Glutamatergic neuron (in vitro differentiated cells): ENCODE results near the gene SSH3. TPM values are rescaled to one million over a fixed set of nuclear protein-coding genes. Genes with fewer than 3 reads are reported as not detected.

Experiments used
- DNase-seq: peaks from one replicate; pipeline ENCODE4 v3.0.0; 2022
- H3K27ac Mint-ChIP-seq: one replicate; pipeline ENCODE4 v1.8.0; 2020; ENCODE audit warnings: mild to moderate bottlenecking, mixed read lengths, inconsistent platforms; ENCODE audit not compliant: unreplicated experiment
- H3K27me3 Mint-ChIP-seq: one replicate; pipeline ENCODE4 v1.8.0; 2020; ENCODE audit warnings: mild to moderate bottlenecking, moderate library complexity, mixed read lengths, inconsistent platforms; ENCODE audit not compliant: unreplicated experiment
- H3K36me3 Mint-ChIP-seq: one replicate; pipeline ENCODE4 v1.8.0; 2020; ENCODE audit warnings: mild to moderate bottlenecking, mixed read lengths, inconsistent platforms; ENCODE audit not compliant: unreplicated experiment
- H3K4me1 Mint-ChIP-seq: one replicate; pipeline ENCODE4 v1.8.0; 2020; ENCODE audit warnings: mild to moderate bottlenecking, low read depth, mixed read lengths, inconsistent platforms; ENCODE audit not compliant: unreplicated experiment
- H3K4me3 Mint-ChIP-seq: one replicate; pipeline ENCODE4 v1.8.0; 2020; ENCODE audit warnings: mild to moderate bottlenecking, mixed read lengths, inconsistent platforms; ENCODE audit not compliant: unreplicated experiment
- H3K9me3 Mint-ChIP-seq: one replicate; pipeline ENCODE4 v1.8.0; 2020; ENCODE audit warnings: mild to moderate bottlenecking, moderate library complexity, mixed read lengths, inconsistent platforms; ENCODE audit not compliant: unreplicated experiment
- total RNA-seq: library from RNA; stranded (reverse); fragmentation: NEBNext Ultra II Directional; extraction: Animal tissue kit (Norgen Biotek cat#: 25700); gene quantifications from one replicate; pipeline ENCODE4 v1.2.1, GENCODE V29; 2021; ENCODE audit not compliant: unreplicated experiment
- TF ChIP-seq, protein P1 (sequence below): fragments of 200-600 bp; sonication (generic); IDR thresholded peaks from one replicate; pipeline ENCODE4 v1.5.0; 2021; ENCODE audit not compliant: partially characterized antibody, unreplicated experiment

Gene SSH3
- total RNA-seq, 1 donor from 2014 or later: 8.3 TPM

DNA sequence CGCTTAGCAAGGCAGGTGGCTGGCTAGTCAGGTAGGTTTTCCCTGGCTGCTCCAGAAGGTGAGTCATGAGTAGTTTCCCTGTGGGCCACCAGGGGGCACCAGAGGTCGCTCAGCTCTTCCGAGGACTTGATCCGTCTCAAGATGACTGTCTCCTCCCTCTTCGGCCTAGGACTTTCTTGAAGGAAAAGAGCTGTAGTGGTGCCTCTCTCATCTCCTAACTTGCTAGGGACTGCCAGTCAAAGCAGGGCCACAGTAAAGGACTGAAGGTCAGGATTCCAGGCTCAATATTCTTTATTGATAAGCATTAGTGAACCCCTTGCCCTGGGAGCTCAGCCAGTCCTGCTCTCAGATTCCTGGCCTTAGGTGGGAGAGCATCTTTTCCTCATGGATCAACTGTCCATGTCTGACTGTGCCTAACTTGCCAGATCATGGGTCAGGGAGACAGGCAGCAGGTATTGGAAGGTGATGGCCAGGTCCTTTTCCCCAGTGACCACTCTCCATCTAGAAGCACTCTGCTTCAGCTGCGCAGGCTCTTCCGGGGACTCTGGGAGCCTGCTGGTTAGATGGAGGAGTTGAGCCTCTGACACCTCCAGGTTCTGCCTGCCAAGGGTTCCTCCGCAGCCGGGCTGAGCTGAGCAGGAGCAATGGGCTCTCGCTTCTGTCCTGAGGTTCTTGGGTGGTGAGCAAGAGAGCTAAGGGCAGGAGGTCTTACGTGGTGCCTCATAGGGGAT, 48.1 kb downstream of the SSH3 start:
- DNase-seq: peak; percentile 58
- peaks cover 29% of the 10 kb centered on the region for H3K4me1 Mint-ChIP-seq
- H3K27ac Mint-ChIP-seq: no peak overlapping the region
- peaks cover 8% of the 10 kb centered on the region for H3K9me3 Mint-ChIP-seq
- peaks cover 13% of the 10 kb centered on the region for H3K27me3 Mint-ChIP-seq
- peak overlapping the region; percentile 70 for H3K4me3 Mint-ChIP-seq
- TF ChIP-seq, protein P1, sequence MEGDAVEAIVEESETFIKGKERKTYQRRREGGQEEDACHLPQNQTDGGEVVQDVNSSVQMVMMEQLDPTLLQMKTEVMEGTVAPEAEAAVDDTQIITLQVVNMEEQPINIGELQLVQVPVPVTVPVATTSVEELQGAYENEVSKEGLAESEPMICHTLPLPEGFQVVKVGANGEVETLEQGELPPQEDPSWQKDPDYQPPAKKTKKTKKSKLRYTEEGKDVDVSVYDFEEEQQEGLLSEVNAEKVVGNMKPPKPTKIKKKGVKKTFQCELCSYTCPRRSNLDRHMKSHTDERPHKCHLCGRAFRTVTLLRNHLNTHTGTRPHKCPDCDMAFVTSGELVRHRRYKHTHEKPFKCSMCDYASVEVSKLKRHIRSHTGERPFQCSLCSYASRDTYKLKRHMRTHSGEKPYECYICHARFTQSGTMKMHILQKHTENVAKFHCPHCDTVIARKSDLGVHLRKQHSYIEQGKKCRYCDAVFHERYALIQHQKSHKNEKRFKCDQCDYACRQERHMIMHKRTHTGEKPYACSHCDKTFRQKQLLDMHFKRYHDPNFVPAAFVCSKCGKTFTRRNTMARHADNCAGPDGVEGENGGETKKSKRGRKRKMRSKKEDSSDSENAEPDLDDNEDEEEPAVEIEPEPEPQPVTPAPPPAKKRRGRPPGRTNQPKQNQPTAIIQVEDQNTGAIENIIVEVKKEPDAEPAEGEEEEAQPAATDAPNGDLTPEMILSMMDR: peak; percentile 93
- H3K36me3 Mint-ChIP-seq: no peaks in the 10 kb centered on the region

DNA sequence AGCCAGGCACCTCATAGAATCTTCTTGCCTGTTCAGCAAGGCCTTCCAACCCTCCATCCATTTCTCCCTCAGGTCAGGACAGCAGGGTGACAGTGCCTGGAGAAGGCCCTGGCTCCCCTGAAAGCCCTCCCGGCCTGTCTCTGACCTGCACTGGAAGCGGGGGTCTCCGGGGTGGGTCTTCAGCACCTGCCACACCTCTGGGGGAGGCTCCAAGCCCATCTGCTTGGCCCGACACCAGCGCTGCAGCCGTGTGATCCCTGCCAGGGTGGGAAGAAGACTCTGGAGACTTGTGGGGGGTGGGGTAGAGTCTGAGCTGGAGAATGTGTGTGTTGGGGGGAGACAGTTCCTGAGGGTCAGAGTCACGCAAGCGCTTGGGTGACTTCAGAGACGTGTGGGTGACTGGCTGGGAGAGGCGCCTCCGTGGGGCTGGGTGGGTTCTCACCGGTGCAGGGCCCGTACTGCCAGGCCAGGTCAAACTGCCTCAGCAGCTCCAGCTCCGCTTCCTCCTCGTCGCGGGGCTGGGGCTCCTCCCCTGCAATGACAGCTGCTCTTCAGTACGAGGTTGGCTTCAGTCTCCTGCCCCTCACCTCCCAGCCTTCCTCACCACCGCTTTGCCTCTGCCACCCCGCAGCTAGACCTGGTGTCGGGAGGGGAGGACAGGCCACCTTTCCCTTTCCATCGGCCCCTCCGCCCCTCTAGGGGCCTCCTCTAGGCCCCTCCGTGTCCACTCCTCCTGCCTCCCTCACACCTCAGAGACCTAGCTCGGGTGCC, 49.4 kb downstream of the SSH3 start:
- TF ChIP-seq, protein P1: no peak
- H3K4me1 Mint-ChIP-seq: peaks cover 27% of the 10 kb centered on the region
- H3K27ac Mint-ChIP-seq: peak overlapping the region; percentile 93
- H3K9me3 Mint-ChIP-seq: peaks cover 8% of the 10 kb centered on the region
- no peaks in the 10 kb centered on the region for H3K36me3 Mint-ChIP-seq
- DNase-seq: peak; percentile 57
- H3K27me3 Mint-ChIP-seq: peaks cover 13% of the 10 kb centered on the region
- H3K4me3 Mint-ChIP-seq: peak overlapping the region; percentile 92

DNA sequence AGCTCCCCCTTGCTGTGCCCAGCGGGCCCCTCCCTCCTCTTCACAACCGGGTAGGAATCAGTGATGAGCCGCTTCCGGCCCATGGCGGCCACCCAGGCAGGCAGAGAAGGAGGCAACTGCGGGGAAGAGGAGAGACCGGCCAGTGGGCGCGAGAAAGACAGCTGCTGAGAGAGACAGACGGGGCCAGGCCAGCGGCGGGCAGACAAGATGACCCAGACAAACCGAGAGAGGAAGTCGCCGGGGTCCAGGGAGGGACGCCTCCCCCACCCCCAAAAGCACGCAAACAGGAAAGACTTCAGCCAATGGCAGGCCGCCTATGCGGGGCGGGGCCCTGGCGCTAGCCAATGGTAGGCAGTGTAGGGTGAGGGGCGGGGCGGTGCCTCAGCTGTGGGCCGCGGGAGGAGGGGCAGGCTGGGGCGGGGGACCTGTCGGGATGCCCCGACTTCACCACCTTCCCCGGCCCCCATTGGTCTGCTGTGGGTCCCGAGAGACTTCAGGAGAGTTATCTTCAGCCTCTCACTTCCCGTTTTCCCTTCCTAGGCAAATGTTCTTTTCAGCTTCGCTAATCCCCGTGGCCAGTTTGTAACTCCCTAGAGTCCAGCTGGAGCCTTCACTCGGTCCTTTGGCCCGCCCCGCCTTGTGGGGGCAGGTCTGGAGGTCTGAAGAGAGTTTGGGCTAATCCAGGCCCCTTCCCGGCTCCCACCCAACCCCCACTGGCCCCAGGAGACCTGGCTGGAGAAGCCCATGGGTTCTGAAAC, 50.2 kb downstream of the SSH3 start, which contains the start of gene POLD4:
TSS of gene POLD4 (minus strand) at position 230 of the 758 bp plus-strand sequence. CDS start at position 83, 147 bp downstream.
- H3K36me3 Mint-ChIP-seq: no peaks in the 10 kb centered on the region
- peaks cover 8% of the 10 kb centered on the region for H3K9me3 Mint-ChIP-seq
- H3K4me3 Mint-ChIP-seq: peak within 1 kb of the TSS; percentile 92
- H3K27ac Mint-ChIP-seq: peak within 1 kb of the TSS; percentile 93
- peaks cover 25% of the 10 kb centered on the region for H3K4me1 Mint-ChIP-seq
- DNase-seq: peak; percentile 98
- TF ChIP-seq, protein P1: no peak
- peaks cover 19% of the 10 kb centered on the region for H3K27me3 Mint-ChIP-seq

DNA sequence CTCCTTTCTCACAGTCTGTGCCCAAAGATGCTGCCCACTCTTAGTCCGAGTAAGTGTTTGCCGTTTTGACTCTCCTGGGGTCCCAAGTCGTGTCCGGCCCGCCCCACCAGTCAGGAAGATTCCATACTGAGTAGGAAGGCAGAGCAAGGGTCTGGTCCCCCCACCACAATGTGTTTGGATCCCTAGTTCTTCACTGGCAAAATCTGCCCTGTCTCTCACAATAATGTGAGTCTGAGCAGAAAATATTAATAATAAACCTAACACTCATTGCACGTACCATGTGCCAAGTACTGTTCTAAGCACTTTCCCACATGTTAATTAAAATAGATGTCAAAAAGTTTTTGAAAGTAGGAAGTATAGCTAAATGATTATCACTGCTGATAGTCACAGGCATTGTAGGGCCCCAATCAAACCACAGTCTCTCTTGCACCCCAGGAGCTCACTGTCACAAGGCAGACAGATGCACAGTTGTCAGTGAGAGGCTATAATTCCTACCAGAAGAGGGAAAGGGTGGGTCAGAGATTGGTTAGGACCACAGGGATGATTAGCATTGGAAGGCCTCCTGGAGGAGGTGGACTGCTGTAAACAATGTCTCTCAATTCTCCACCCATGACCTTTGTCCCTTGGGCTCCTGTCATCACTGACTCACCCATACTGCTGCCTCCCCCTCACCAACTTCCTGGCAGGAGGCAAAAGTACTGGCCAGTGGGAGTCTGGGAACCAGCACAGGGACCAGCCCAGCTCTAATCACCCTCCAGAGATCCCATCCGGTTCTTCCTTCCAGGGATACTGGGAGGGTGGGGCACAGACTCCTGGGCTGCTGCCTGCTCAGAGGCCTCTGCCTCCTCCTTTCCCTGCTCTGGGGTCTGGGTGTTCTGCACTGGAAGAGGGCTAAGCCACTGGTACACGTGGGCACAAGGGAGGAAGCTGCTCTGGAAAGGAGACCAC, 51.0 kb downstream of the SSH3 start:
- peak overlapping the region; percentile 83 for H3K27ac Mint-ChIP-seq
- H3K36me3 Mint-ChIP-seq: no peaks in the 10 kb centered on the region
- peak overlapping the region; percentile 87 for H3K4me3 Mint-ChIP-seq
- peaks cover 16% of the 10 kb centered on the region for H3K4me1 Mint-ChIP-seq
- H3K27me3 Mint-ChIP-seq: peaks cover 23% of the 10 kb centered on the region
- peaks cover 8% of the 10 kb centered on the region for H3K9me3 Mint-ChIP-seq
- no peak for DNase-seq
- TF ChIP-seq, protein P1: no peak
